ENCODE measurements around the gene RPS27.
"Not testable (repeated sequence)": the region's sequence is repeated elsewhere in the genome, so short reads cannot be mapped to it uniquely, and the experiment has no call there.

DNA sequence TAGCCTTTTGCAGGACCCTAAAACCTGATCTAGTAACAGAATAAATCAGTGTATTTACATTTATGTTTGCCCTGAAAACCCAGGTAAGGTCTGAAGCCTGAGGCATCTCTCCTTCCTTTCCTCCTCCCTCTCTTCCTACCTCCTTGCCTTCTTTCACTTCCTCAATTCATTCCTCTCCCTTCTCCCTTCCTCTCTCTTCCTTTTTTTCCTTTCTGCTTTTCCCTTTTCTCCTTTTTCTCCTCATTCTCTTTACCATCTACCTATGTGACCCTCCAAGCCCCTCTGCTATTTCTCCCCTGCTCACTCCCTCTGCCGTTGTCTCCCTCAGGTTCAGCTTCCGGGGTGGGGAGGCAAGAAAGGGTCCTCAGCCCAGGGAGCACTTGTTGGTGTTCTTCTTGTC, 8.8 kb upstream of the RPS27 start:
- TF ChIP-seq TOX (CRISPR knock-in tag; IDR thresholded peaks at IDR 0.05; ENCODE audit: borderline replicate concordance); PATZ1 (CRISPR knock-in tag; IDR thresholded peaks at IDR 0.05; ENCODE audit: borderline replicate concordance); ESRRG (CRISPR knock-in tag; IDR thresholded peaks at IDR 0.05); CSDC2 (CRISPR knock-in tag; IDR thresholded peaks at IDR 0.05); RARB (CRISPR knock-in tag; IDR thresholded peaks at IDR 0.05); ZFP3 (CRISPR knock-in tag; IDR thresholded peaks at IDR 0.05); ZNF70 (CRISPR knock-in tag; IDR thresholded peaks at IDR 0.05); BACH2 (CRISPR knock-in tag; IDR thresholded peaks at IDR 0.05; ENCODE audit: borderline replicate concordance); ZNF8 (CRISPR knock-in tag; IDR thresholded peaks at IDR 0.05): not testable (repeated sequence)
- TF ChIP-seq, protein P1, sequence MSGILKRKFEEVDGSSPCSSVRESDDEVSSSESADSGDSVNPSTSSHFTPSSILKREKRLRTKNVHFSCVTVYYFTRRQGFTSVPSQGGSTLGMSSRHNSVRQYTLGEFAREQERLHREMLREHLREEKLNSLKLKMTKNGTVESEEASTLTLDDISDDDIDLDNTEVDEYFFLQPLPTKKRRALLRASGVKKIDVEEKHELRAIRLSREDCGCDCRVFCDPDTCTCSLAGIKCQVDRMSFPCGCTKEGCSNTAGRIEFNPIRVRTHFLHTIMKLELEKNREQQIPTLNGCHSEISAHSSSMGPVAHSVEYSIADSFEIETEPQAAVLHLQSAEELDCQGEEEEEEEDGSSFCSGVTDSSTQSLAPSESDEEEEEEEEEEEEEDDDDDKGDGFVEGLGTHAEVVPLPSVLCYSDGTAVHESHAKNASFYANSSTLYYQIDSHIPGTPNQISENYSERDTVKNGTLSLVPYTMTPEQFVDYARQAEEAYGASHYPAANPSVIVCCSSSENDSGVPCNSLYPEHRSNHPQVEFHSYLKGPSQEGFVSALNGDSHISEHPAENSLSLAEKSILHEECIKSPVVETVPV (CRISPR knock-in tag; IDR thresholded peaks at IDR 0.05) = not testable (repeated sequence)
